HCT116 (cell line): ENCODE results near the gene SERINC3. TPM values are rescaled to one million over a fixed set of nuclear protein-coding genes. Genes with fewer than 3 reads are reported as not detected.

Experiments
- ATAC-seq: fragments of 200-7000 bp; cut with Tn5 transposase; 2 replicates; pipeline ENCODE4 v1.9.1; 2020; ENCODE audit warnings: mild to moderate bottlenecking, moderate library complexity
- BruUV-seq: library from RNA; stranded (reverse); fragments of 400-500 nt; replicated peaks from 2 replicates; lab custom pipeline; 2021; lab: Mats Ljungman, UMichigan
- CTCF ChIA-PET: fragments of 300-600 bp; sonication (Branson Sonifier 250); formaldehyde crosslinking; loops from one replicate; lab custom pipeline; 2021; ENCODE audit warnings: antibody characterized with exemption; lab: Charles Lee
- POLR2A ChIA-PET: fragments of 300-600, 350-600 bp; sonication (Branson Sonifier 250); formaldehyde crosslinking; loops from one replicate; lab custom pipeline; 2021; ENCODE audit warnings: antibody characterized with exemption; lab: Charles Lee
- RAD21 ChIA-PET, 2 experiments: fragments of 300-600 bp; sonication (Branson Sonifier 250); formaldehyde crosslinking; loops; one replicate each; lab custom pipeline; 2023; ENCODE audit warnings: low total read pairs in 2 of 2; ENCODE audit not compliant: uncharacterized antibody in 2 of 2, unreplicated experiment in 2 of 2, low non-redundant PET in 1 of 2; lab: Charles Lee
- DNase-seq: peaks from one replicate; pipeline ENCODE4 v3.0.0-alpha.2; 2010; ENCODE audit warnings: low read depth, low spot score
- H2AFZ ChIP-seq: fragments of 200-600 bp; shearing (Covaris generic), sonication (generic); 2 replicates; pipeline ENCODE4 v1.6.1; 2017; ENCODE audit warnings: low read depth, mixed run types, mixed read lengths, antibody characterized with exemption, low read length; ENCODE audit not compliant: poor library complexity, severe bottlenecking
- H3K27ac ChIP-seq: 2 replicates; pipeline ENCODE4 v1.5.1; 2012; ENCODE audit warnings: low read depth, low read length
- H3K27me3 ChIP-seq: fragments of 200-600 bp; sonication (generic); 2 replicates; pipeline ENCODE4 v1.6.1; 2016; ENCODE audit warnings: mixed run types, low read length, mixed read lengths; ENCODE audit not compliant: insufficient read depth
- H3K36me3 ChIP-seq, 2 experiments: fragments of 200-500 bp in 1 of 2; fragments of 200-600 bp in 1 of 2; sonication (Bioruptor generic) in 1 of 2; sonication (generic) in 1 of 2; 2 replicates each; pipeline versions ENCODE4 v1.5.1 to v1.6.1; 2014 to 2016; ENCODE audit warnings: low read length in 2 of 2, inconsistent platforms in 1 of 2, mixed read lengths in 1 of 2, mixed run types in 1 of 2; ENCODE audit not compliant: insufficient read depth in 2 of 2, control insufficient read depth in 1 of 2
- H3K4me1 ChIP-seq, 2 experiments: fragments of 200-600 bp in 1 of 2; sonication (generic) in 1 of 2; 2 replicates each; pipeline versions ENCODE4 v1.5.1 to v1.6.1; 2012 to 2017; ENCODE audit warnings: low read length in 2 of 2, inconsistent platforms in 1 of 2, mild to moderate bottlenecking in 1 of 2, mixed read lengths in 1 of 2, mixed run types in 1 of 2, moderate library complexity in 1 of 2; ENCODE audit not compliant: insufficient read depth in 2 of 2, control insufficient read depth in 1 of 2
- H3K4me2 ChIP-seq: fragments of 200-600 bp; sonication (generic); 2 replicates; pipeline ENCODE4 v1.6.1; 2017; ENCODE audit warnings: mixed run types, low read length, mixed read lengths
- H3K4me3 ChIP-seq, 2 experiments: fragments of 200-600 bp in 1 of 2; sonication (generic) in 1 of 2; replicated peaks in 1 of 2; 2 replicates each; pipeline ENCODE4 v1.5.1; 2011 to 2016; ENCODE audit warnings: low read length in 2 of 2, control low read depth in 1 of 2, low read depth in 1 of 2, mild to moderate bottlenecking in 1 of 2, mixed read lengths in 1 of 2, mixed run types in 1 of 2
- H3K79me2 ChIP-seq: fragments of 200-600 bp; sonication (generic); 2 replicates; pipeline ENCODE4 v1.6.1; 2017; ENCODE audit warnings: mild to moderate bottlenecking, mixed run types, low read length, moderate library complexity, mixed read lengths; ENCODE audit not compliant: insufficient read depth
- H3K9ac ChIP-seq: fragments of 200-600 bp; sonication (generic); 2 replicates; pipeline ENCODE4 v1.6.1; 2016; ENCODE audit warnings: low read length, mixed read lengths
- H3K9me2 ChIP-seq: fragments of 200-600 bp; sonication (generic), shearing (Covaris generic); 2 replicates; pipeline ENCODE4 v1.6.1; 2017; ENCODE audit warnings: mixed run types, mild to moderate bottlenecking, moderate library complexity; ENCODE audit not compliant: insufficient read depth
- H3K9me3 ChIP-seq, 2 experiments: fragments of 200-500 bp in 1 of 2; fragments of 200-600 bp in 1 of 2; sonication (Bioruptor generic) in 1 of 2; sonication (generic) in 1 of 2; 2 replicates each; pipeline ENCODE4 v1.6.1; 2014 to 2017; ENCODE audit warnings: low read length in 2 of 2, mixed read lengths in 2 of 2, inconsistent platforms in 1 of 2, low read depth in 1 of 2, mild to moderate bottlenecking in 1 of 2, mixed run types in 1 of 2, moderate library complexity in 1 of 2; ENCODE audit not compliant: control insufficient read depth in 1 of 2, insufficient read depth in 1 of 2
- H4K20me1 ChIP-seq: fragments of 200-600 bp; sonication (generic), shearing (Covaris generic); 2 replicates; pipeline ENCODE4 v1.6.1; 2017; ENCODE audit warnings: mixed run types, mild to moderate bottlenecking, moderate library complexity; ENCODE audit not compliant: insufficient read depth
- EGR1 ChIP-seq: IDR thresholded peaks from 2 replicates; pipeline ENCODE4 v1.6.1; 2012; ENCODE audit warnings: low read depth
- FOSL1 ChIP-seq: IDR thresholded peaks from 2 replicates; pipeline ENCODE4 v1.6.1; 2012; ENCODE audit warnings: low read depth
- POLR2A ChIP-seq: IDR thresholded peaks from 2 replicates; pipeline ENCODE4 v1.7.0; 2011; ENCODE audit warnings: borderline replicate concordance; ENCODE audit not compliant: insufficient read depth, insufficient read length; ENCODE audit errors: extremely low read depth
- SP1 ChIP-seq: IDR thresholded peaks from 2 replicates; pipeline ENCODE4 v1.6.1; 2012; ENCODE audit warnings: low read depth
- SRF ChIP-seq: IDR thresholded peaks from 2 replicates; pipeline ENCODE4 v1.6.1; 2012; ENCODE audit warnings: low read depth
- YY1 ChIP-seq: IDR thresholded peaks from 2 replicates; pipeline ENCODE4 v1.6.1; 2011; ENCODE audit warnings: low read length, low read depth, moderate library complexity, mild to moderate bottlenecking; ENCODE audit not compliant: insufficient replicate concordance; ENCODE audit errors: extremely low read depth
- ZFX ChIP-seq: fragments of 450-650 bp; IDR thresholded peaks from 2 replicates; pipeline ENCODE4 v1.6.1; 2017
- ZNF274 ChIP-seq: fragments of 200-500 bp; sonication (Bioruptor generic); IDR thresholded peaks from 2 replicates; pipeline ENCODE4 v1.6.1; 2014; ENCODE audit warnings: mild to moderate bottlenecking, low read depth, low read length, inconsistent platforms
- intact Hi-C: fragments of 100-400 bp; cut with micrococcal nuclease; formaldehyde crosslinking; loops from 2 replicates; pipeline ENCODE4 v1.10.0; 2022
- total RNA-seq: library from RNA; stranded (reverse); gene quantifications from one replicate; pipeline ENCODE4 v1.2.1, GENCODE V29; 2021; ENCODE audit not compliant: unreplicated experiment
- TF ChIP-seq, protein P1 (sequence below): IDR thresholded peaks from 2 replicates; pipeline ENCODE4 v1.6.1; 2011; ENCODE audit warnings: mild to moderate bottlenecking, low read length, moderate library complexity; ENCODE audit not compliant: insufficient replicate concordance; ENCODE audit errors: extremely low read depth
- TF ChIP-seq, protein P2 (sequence below), 3 experiments: fragments of 200-600 bp in 1 of 3; sonication (generic) in 1 of 3; IDR thresholded peaks in 2 of 3; conservative IDR thresholded peaks in 1 of 3; 2 replicates each; pipeline ENCODE4 v1.5.1; 2012 to 2017; ENCODE audit warnings: low read depth in 2 of 3, low read length in 2 of 3, antibody characterized with exemption in 1 of 3, borderline replicate concordance in 1 of 3, control low read depth in 1 of 3, mild to moderate bottlenecking in 1 of 3, mixed read lengths in 1 of 3, mixed run types in 1 of 3, moderate library complexity in 1 of 3; ENCODE audit not compliant: insufficient read depth in 1 of 3
- TF ChIP-seq, protein P3 (sequence below): IDR thresholded peaks from 2 replicates; pipeline ENCODE4 v1.6.1; 2012; ENCODE audit warnings: low read depth

The SERINC3 gene
- total RNA-seq, 1 experiment from 2014 or later: 56.8 TPM

DNA sequence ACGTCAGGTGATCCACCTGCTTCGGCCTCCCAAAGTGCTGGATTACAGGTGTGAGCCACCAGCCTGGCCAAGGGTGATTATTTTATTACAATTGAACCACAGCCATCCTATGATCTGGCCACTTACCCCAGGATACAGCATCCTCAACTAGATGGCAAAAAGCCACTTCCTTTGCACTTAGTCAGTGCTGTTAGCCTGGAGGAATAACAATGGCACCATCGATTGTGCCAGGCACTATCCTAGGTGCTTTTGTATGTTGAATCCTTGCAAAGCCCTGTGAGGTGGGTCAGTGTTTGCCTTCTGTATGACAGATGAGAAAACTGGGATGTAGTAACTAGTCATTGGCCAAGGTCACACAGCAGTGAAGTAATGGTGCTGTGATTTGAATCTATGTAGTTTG, 57.4 kb downstream of the SERINC3 start:
- no peaks in the 10 kb centered on the region for H3K9me3 ChIP-seq
- CTCF ChIA-PET: no interaction called here
- RAD21 ChIA-PET: no interaction called here
- no peaks in the 10 kb centered on the region for H3K9me2 ChIP-seq
- H3K4me1 ChIP-seq: peaks cover 0 to 8% of the 10 kb centered on the region in 2 experiments; a peak in 1 of 4 replicates
- intact Hi-C loops: loop anchor here (5.0 to 10.0 kb wide), 2 partner anchors 150 to 347 kb away; partner anchors contain the start of gene FITM2
- no peaks in the 10 kb centered on the region for H4K20me1 ChIP-seq
- DNase-seq: no peak
- no TSS peak for BruUV-seq
- no peak overlapping the region for H3K4me2 ChIP-seq
- no peaks in the 10 kb centered on the region for H3K36me3 ChIP-seq
- no peak overlapping the region for H3K9ac ChIP-seq
- H2AFZ ChIP-seq: no peak overlapping the region
- H3K27me3 ChIP-seq: no peaks in the 10 kb centered on the region
- TF ChIP-seq, protein P1, sequence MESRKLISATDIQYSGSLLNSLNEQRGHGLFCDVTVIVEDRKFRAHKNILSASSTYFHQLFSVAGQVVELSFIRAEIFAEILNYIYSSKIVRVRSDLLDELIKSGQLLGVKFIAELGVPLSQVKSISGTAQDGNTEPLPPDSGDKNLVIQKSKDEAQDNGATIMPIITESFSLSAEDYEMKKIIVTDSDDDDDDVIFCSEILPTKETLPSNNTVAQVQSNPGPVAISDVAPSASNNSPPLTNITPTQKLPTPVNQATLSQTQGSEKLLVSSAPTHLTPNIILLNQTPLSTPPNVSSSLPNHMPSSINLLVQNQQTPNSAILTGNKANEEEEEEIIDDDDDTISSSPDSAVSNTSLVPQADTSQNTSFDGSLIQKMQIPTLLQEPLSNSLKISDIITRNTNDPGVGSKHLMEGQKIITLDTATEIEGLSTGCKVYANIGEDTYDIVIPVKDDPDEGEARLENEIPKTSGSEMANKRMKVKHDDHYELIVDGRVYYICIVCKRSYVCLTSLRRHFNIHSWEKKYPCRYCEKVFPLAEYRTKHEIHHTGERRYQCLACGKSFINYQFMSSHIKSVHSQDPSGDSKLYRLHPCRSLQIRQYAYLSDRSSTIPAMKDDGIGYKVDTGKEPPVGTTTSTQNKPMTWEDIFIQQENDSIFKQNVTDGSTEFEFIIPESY: no peak
- TF ChIP-seq EGR1 (no peak), ZFX (no peak), FOSL1 (no peak), ZNF274 (no peak), SP1 (no peak), YY1 (no peak), POLR2A (no peak), SRF (no peak)
- TF ChIP-seq, protein P2, sequence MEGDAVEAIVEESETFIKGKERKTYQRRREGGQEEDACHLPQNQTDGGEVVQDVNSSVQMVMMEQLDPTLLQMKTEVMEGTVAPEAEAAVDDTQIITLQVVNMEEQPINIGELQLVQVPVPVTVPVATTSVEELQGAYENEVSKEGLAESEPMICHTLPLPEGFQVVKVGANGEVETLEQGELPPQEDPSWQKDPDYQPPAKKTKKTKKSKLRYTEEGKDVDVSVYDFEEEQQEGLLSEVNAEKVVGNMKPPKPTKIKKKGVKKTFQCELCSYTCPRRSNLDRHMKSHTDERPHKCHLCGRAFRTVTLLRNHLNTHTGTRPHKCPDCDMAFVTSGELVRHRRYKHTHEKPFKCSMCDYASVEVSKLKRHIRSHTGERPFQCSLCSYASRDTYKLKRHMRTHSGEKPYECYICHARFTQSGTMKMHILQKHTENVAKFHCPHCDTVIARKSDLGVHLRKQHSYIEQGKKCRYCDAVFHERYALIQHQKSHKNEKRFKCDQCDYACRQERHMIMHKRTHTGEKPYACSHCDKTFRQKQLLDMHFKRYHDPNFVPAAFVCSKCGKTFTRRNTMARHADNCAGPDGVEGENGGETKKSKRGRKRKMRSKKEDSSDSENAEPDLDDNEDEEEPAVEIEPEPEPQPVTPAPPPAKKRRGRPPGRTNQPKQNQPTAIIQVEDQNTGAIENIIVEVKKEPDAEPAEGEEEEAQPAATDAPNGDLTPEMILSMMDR (IDR thresholded peaks at IDR 0.05 in 2 of 3, conservative IDR thresholded peaks at IDR 0.05 in 1 of 3; ENCODE audit: borderline replicate concordance in 1 of 3, insufficient read depth in 1 of 3, low read depth in 2 of 3, low read length in 2 of 3): no peak
- TF ChIP-seq, protein P3, sequence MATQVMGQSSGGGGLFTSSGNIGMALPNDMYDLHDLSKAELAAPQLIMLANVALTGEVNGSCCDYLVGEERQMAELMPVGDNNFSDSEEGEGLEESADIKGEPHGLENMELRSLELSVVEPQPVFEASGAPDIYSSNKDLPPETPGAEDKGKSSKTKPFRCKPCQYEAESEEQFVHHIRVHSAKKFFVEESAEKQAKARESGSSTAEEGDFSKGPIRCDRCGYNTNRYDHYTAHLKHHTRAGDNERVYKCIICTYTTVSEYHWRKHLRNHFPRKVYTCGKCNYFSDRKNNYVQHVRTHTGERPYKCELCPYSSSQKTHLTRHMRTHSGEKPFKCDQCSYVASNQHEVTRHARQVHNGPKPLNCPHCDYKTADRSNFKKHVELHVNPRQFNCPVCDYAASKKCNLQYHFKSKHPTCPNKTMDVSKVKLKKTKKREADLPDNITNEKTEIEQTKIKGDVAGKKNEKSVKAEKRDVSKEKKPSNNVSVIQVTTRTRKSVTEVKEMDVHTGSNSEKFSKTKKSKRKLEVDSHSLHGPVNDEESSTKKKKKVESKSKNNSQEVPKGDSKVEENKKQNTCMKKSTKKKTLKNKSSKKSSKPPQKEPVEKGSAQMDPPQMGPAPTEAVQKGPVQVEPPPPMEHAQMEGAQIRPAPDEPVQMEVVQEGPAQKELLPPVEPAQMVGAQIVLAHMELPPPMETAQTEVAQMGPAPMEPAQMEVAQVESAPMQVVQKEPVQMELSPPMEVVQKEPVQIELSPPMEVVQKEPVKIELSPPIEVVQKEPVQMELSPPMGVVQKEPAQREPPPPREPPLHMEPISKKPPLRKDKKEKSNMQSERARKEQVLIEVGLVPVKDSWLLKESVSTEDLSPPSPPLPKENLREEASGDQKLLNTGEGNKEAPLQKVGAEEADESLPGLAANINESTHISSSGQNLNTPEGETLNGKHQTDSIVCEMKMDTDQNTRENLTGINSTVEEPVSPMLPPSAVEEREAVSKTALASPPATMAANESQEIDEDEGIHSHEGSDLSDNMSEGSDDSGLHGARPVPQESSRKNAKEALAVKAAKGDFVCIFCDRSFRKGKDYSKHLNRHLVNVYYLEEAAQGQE: no peak
- TF ChIP-seq, all 23 proteins: peak for 0
- Histone ChIP-seq H3K79me2 (no peaks in the 10 kb centered on the region), H3K27ac (no peak overlapping the region), H3K4me3 (no peak overlapping the region)
- no peak for ATAC-seq
- POLR2A ChIA-PET: no interaction called here
